ENCODE results near the gene BHMT.
"Not testable (repeated sequence)": the region's sequence is repeated elsewhere in the genome, so short reads cannot be mapped to it uniquely, and the experiment has no call there.

The BHMT gene

DNA sequence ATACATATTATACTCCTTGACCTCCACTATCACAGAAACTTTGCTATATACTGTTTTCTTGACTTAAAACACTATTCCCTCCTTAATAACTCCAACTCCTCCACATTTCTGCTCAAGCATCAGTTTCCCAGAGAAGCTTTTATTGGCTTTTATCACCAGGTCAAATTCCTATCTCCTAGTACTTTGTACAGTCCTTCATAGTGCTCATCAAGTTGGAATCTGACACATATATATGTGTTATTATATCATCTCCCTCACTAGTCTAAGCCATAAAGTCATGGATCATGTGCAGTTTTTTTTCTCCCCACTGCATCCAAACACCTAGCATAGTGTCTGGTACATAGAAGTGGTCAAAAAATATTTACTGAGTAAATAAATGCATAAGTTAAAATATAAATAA lies 59.1 kb downstream of the BHMT start:
- no peak overlapping the region for H3K27ac ChIP-seq
- H3K4me2 ChIP-seq: no peak overlapping the region
- H3K9ac ChIP-seq: no peak overlapping the region
- H2AFZ ChIP-seq (ENCODE audit: low read depth): no peak overlapping the region
- no peaks in the 10 kb centered on the region for H3K36me3 ChIP-seq (ENCODE audit: insufficient read depth)
- no peak overlapping the region for H3K4me3 ChIP-seq (IDR thresholded peaks at IDR 0.05; ENCODE audit: insufficient read depth, low read depth, low read length)
- H3K4me1 ChIP-seq (ENCODE audit: low read depth, poor library complexity, severe bottlenecking): no peaks in the 10 kb centered on the region
- no peaks in the 10 kb centered on the region for H3K27me3 ChIP-seq (ENCODE audit: insufficient read depth, low read depth)
- H3K79me2 ChIP-seq (ENCODE audit: insufficient read depth, low read depth): no peaks in the 10 kb centered on the region
- H4K20me1 ChIP-seq (ENCODE audit: insufficient read depth): no peaks in the 10 kb centered on the region
- TF ChIP-seq, protein P1, sequence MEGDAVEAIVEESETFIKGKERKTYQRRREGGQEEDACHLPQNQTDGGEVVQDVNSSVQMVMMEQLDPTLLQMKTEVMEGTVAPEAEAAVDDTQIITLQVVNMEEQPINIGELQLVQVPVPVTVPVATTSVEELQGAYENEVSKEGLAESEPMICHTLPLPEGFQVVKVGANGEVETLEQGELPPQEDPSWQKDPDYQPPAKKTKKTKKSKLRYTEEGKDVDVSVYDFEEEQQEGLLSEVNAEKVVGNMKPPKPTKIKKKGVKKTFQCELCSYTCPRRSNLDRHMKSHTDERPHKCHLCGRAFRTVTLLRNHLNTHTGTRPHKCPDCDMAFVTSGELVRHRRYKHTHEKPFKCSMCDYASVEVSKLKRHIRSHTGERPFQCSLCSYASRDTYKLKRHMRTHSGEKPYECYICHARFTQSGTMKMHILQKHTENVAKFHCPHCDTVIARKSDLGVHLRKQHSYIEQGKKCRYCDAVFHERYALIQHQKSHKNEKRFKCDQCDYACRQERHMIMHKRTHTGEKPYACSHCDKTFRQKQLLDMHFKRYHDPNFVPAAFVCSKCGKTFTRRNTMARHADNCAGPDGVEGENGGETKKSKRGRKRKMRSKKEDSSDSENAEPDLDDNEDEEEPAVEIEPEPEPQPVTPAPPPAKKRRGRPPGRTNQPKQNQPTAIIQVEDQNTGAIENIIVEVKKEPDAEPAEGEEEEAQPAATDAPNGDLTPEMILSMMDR (conservative IDR thresholded peaks at IDR 0.05; ENCODE audit: low read depth, low read length): no peak

DNA sequence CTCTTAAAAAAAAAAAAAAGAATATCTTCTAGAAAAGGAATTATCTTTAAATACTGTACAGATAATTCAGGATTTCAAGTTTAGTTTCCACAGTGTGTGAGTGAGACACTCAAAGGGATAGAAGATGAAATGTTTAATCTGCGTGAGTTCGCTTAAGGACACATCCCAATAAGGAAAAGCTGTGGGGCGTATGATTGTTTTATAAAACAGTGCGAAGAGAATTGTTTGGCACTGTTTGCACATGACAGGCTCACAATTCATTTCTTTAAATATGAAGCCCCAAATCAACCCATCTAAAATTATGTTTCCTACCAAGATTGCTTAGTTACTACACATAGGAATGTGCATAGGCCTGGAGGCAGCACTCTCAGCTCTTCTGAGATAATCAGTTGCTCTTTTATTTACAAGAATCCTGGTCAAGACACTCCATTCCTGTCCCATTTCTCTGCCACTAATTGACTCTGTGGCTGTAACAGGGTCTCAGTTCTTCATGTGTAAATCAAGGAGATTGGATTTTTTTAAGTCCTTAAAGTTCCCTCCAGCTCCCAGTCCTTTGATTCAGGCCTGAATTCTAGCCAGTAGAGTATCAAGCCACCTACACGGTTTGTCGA lies 60.1 kb downstream of the BHMT start:
- no peaks in the 10 kb centered on the region for H3K36me3 ChIP-seq (ENCODE audit: insufficient read depth)
- H3K4me1 ChIP-seq (ENCODE audit: low read depth, poor library complexity, severe bottlenecking): no peaks in the 10 kb centered on the region
- no peak overlapping the region for H3K9ac ChIP-seq
- H4K20me1 ChIP-seq (ENCODE audit: insufficient read depth): no peaks in the 10 kb centered on the region
- H3K79me2 ChIP-seq (ENCODE audit: insufficient read depth, low read depth): no peaks in the 10 kb centered on the region
- TF ChIP-seq, protein P1 (conservative IDR thresholded peaks at IDR 0.05; ENCODE audit: low read depth, low read length): no peak
- H2AFZ ChIP-seq (ENCODE audit: low read depth): no peak overlapping the region
- H3K4me3 ChIP-seq (IDR thresholded peaks at IDR 0.05; ENCODE audit: insufficient read depth, low read depth, low read length): no peak overlapping the region
- no peak overlapping the region for H3K4me2 ChIP-seq
- H3K27ac ChIP-seq: no peak overlapping the region
- no peaks in the 10 kb centered on the region for H3K27me3 ChIP-seq (ENCODE audit: insufficient read depth, low read depth)

DNA sequence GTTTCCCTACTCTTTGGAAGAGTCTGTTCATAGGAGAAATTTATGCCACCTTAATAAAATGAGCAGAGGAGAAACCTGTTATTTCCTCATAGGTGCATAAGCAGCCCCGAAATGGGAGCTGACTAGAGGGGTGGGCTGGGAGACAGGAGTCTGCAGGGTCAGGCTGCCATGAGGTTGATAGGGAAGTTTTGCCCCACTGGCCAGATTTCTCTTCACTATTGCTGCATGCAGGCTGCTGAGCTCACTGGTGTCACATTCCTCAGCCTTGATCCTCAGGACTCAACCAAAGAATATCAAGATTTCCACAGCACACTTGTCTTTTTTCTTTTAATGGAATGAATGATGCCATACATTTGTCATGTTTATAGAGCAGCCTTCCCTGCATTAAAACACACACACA lies 60.7 kb downstream of the BHMT start:
- H3K4me2 ChIP-seq: no peak overlapping the region
- TF ChIP-seq, protein P1 (conservative IDR thresholded peaks at IDR 0.05; ENCODE audit: low read depth, low read length): no peak
- no peaks in the 10 kb centered on the region for H3K79me2 ChIP-seq (ENCODE audit: insufficient read depth, low read depth)
- no peak overlapping the region for H3K4me3 ChIP-seq (IDR thresholded peaks at IDR 0.05; ENCODE audit: insufficient read depth, low read depth, low read length)
- no peaks in the 10 kb centered on the region for H3K36me3 ChIP-seq (ENCODE audit: insufficient read depth)
- H3K4me1 ChIP-seq (ENCODE audit: low read depth, poor library complexity, severe bottlenecking): no peaks in the 10 kb centered on the region
- no peaks in the 10 kb centered on the region for H3K27me3 ChIP-seq (ENCODE audit: insufficient read depth, low read depth)
- H3K9ac ChIP-seq: no peak overlapping the region
- H4K20me1 ChIP-seq (ENCODE audit: insufficient read depth): no peaks in the 10 kb centered on the region
- H3K27ac ChIP-seq: no peak overlapping the region
- H2AFZ ChIP-seq (ENCODE audit: low read depth): no peak overlapping the region

DNA sequence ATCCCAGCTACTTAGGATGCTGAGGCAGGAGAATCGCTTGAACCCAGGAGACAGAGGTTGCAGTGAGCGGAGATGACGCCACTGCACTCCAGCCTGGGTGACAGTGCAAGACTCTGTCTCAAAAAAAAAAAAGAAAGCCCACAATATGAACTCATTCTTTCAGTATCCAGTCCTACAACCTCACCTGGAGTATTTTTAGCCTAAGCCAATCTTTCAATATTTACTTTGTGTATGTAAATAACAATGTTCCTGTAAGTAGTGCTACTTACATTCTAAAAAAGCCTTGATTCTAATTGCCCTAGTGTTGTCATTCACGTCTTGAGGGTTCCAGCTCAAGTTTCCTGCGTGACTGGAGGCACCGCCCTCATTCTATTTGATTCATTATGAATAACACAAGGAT lies 62.0 kb downstream of the BHMT start:
- H3K79me2 ChIP-seq (ENCODE audit: insufficient read depth, low read depth): no peaks in the 10 kb centered on the region
- no peaks in the 10 kb centered on the region for H4K20me1 ChIP-seq (ENCODE audit: insufficient read depth)
- no peak overlapping the region for H3K4me2 ChIP-seq
- H3K4me3 ChIP-seq (IDR thresholded peaks at IDR 0.05; ENCODE audit: insufficient read depth, low read depth, low read length): no peak overlapping the region
- H3K27ac ChIP-seq: no peak overlapping the region
- TF ChIP-seq, protein P1 (conservative IDR thresholded peaks at IDR 0.05; ENCODE audit: low read depth, low read length): no peak
- no peak overlapping the region for H3K9ac ChIP-seq
- H3K27me3 ChIP-seq (ENCODE audit: insufficient read depth, low read depth): no peaks in the 10 kb centered on the region
- no peaks in the 10 kb centered on the region for H3K36me3 ChIP-seq (ENCODE audit: insufficient read depth)
- no peak overlapping the region for H2AFZ ChIP-seq (ENCODE audit: low read depth)
- no peaks in the 10 kb centered on the region for H3K4me1 ChIP-seq (ENCODE audit: low read depth, poor library complexity, severe bottlenecking)

DNA sequence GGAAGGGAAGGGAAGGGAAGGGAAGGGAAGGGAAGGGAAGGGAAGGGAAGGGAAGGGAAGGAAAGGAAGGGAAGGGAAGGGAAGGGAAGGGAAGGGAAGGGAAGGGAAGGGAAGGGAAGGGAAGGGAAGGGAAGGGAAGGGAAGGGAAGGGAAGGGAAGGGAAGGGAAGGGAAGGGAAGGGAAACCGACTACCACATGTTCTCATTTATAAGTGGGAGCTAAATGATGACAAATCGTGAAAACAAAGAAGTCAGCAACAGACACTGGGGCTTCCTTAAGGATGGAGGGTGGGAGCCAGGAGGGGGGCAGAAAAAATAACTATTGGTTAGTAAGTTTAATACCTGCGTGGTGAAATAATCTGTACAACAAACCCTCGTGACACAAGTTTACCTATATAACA lies 68.8 kb downstream of the BHMT start:
- H3K4me1 ChIP-seq (ENCODE audit: low read depth, poor library complexity, severe bottlenecking): peaks cover 18% of the 10 kb centered on the region
- H3K79me2 ChIP-seq (ENCODE audit: insufficient read depth, low read depth); H2AFZ ChIP-seq (ENCODE audit: low read depth); H3K4me2 ChIP-seq; H3K27ac ChIP-seq; H3K36me3 ChIP-seq (ENCODE audit: insufficient read depth); H4K20me1 ChIP-seq (ENCODE audit: insufficient read depth); H3K9ac ChIP-seq; H3K27me3 ChIP-seq (ENCODE audit: insufficient read depth, low read depth); H3K4me3 ChIP-seq (IDR thresholded peaks at IDR 0.05; ENCODE audit: insufficient read depth, low read depth, low read length): not testable (repeated sequence)
